H1 (cell line): ENCODE measurements around the gene SPAG16. TPM values are rescaled to one million over a fixed set of nuclear protein-coding genes. Genes with fewer than 3 reads are reported as not detected.

ENCODE experiments used
- EP300 ChIP-seq, 2 experiments: IDR thresholded peaks; 1 replicate in 1 of 2; 2 replicates in 1 of 2; pipeline ENCODE4 v1.6.1; 2011 to 2012; ENCODE audit warnings: low read depth in 2 of 2, low read length in 2 of 2, mild to moderate bottlenecking in 2 of 2, borderline replicate concordance in 1 of 2, inconsistent platforms in 1 of 2, moderate library complexity in 1 of 2
- KDM1A ChIP-seq: fragments of 200-600, 300-600 bp; sonication (generic); IDR thresholded peaks from 2 replicates; pipeline ENCODE4 v1.7.1; 2016; ENCODE audit warnings: mild to moderate bottlenecking, low read length, borderline replicate concordance
- PHF8 ChIP-seq: fragments of 200-600 bp; sonication (generic); conservative IDR thresholded peaks from 2 replicates; pipeline ENCODE4 v1.7.1; 2012; ENCODE audit warnings: low read depth, mild to moderate bottlenecking, inconsistent platforms, low read length, moderate library complexity
- SUZ12 ChIP-seq: fragments of 200-600 bp; sonication (generic); IDR thresholded peaks from 2 replicates; pipeline ENCODE4 v1.6.1; 2012; ENCODE audit warnings: mild to moderate bottlenecking, inconsistent platforms, low read length, moderate library complexity, mixed read lengths
- polyA plus RNA-seq, 7 experiments: library from polyadenylated mRNA; depleted of rRNA in 3 of 7; stranded (reverse) in 5 of 7; unstranded in 2 of 7; fragments of >200 nt in 5 of 7; fragments of 200-250 nt in 2 of 7; gene quantifications; 1 replicate in 5 of 7; 2 replicates in 1 of 7; 4 replicates in 1 of 7; pipeline versions ENCODE4 v1.2.1 to v1.2.3, GENCODE V29; 2011 to 2013; ENCODE audit warnings: missing spikeins in 2 of 7, mixed read lengths in 2 of 7
- total RNA-seq: library from RNA; stranded (reverse); fragmentation: NEBNext Ultra II Directional; extraction: Animal tissue kit (Norgen Biotek cat#: 25700); gene quantifications from 2 replicates; pipeline ENCODE4 v1.2.1, GENCODE V29; 2021

The SPAG16 gene
- total and polyA plus RNA-seq, 2 of the 8 experiments (the other 6 are each of a cell fraction or from before 2014, with no cell fraction given), result 6.0 to 14.9 TPM

DNA sequence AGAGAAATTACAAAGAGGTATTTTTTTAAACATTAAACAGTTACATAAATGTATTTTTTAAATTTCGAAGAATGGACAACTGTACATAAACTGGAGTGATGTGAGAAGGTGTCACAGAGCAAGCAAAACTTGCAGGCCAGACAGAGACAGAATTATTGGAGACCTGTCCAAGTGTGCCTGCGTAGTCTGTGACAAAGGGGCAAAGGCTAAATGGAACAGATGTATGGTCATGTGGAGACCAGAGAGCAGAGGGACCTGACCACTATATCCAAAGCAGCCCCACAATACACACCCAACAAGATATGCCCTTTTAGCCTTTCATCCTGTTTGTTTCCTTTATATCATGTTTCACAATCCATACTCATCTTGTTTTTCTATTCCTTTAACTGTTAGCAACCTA is 901.3 kb downstream of the SPAG16 start (continued):
- TF ChIP-seq EP300 (IDR thresholded peaks at IDR 0.05; ENCODE audit: borderline replicate concordance in 1 of 2, low read depth in 2 of 2, low read length in 2 of 2) (no peak), SUZ12 (no peak), KDM1A (no peak), PHF8 (no peak)
